ENCODE data around the gene MRPL14. TPM values are rescaled to one million over a fixed set of nuclear protein-coding genes. Genes with fewer than 3 reads are reported as not detected.
"Not testable (repeated sequence)": the region's sequence is repeated elsewhere in the genome, so short reads cannot be mapped to it uniquely, and the experiment has no call there.

MRPL14 gene
- total RNA-seq, 1 donor from 2014 or later = 46.9 TPM

DNA sequence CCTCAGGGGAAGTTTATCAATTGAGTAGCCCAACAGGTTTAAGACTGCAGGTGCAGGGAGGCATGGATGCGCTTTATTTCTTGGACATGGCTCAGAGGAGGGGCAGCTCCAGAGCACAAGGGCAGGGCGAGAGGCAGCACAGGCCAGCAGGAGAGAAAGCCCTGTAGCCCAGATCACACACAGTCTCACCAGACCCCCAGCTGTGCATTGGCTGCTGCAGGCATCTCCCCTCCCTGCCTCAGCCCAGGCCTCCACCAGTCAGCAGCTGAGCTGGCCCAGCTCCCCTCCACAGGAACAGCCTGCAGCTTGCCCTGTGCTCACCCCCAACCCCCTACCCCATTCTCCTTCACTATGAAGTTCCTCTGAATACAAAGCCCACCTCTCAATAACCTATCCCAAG is 24.7 kb downstream of the MRPL14 start:
- Mint-ChIP-seq H3K36me3 (peaks cover 14% of the 10 kb centered on the region), H3K4me1 (no peaks in the 10 kb centered on the region), H3K9me3 (no peaks in the 10 kb centered on the region), H3K4me3 (no peak overlapping the region), H3K27ac (no peak overlapping the region), H3K27me3 (ENCODE audit: low read depth) (no peaks in the 10 kb centered on the region)
- no peak for DNase-seq (ENCODE audit: low spot score in 2 of 2, unreplicated experiment in 2 of 2)
- TF ChIP-seq, protein P1, sequence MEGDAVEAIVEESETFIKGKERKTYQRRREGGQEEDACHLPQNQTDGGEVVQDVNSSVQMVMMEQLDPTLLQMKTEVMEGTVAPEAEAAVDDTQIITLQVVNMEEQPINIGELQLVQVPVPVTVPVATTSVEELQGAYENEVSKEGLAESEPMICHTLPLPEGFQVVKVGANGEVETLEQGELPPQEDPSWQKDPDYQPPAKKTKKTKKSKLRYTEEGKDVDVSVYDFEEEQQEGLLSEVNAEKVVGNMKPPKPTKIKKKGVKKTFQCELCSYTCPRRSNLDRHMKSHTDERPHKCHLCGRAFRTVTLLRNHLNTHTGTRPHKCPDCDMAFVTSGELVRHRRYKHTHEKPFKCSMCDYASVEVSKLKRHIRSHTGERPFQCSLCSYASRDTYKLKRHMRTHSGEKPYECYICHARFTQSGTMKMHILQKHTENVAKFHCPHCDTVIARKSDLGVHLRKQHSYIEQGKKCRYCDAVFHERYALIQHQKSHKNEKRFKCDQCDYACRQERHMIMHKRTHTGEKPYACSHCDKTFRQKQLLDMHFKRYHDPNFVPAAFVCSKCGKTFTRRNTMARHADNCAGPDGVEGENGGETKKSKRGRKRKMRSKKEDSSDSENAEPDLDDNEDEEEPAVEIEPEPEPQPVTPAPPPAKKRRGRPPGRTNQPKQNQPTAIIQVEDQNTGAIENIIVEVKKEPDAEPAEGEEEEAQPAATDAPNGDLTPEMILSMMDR (IDR thresholded peaks at IDR 0.05; ENCODE audit: unreplicated experiment) = no peak

DNA sequence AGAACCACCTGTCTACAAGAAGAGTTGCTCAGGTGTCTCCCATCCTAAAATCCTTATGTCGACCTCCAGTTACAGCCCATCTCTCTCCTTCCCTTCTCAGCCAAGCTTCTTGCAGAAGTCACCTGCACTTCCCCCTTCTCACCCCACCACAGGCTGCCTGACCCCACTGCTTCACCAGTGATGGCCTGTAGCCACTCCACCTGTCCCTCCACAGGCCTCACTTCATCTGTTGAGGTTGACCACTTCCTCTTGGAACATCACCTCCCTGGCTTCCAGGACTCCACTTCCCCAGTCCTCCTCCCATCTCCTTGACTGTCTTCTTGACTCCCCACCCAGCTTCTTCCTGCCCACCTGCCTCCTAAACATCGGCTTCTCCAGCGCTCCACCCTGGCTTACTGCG is 25.4 kb downstream of the MRPL14 start:
- peaks cover 14% of the 10 kb centered on the region for H3K36me3 Mint-ChIP-seq
- H3K9me3 Mint-ChIP-seq = no peaks in the 10 kb centered on the region
- DNase-seq (ENCODE audit: low spot score in 2 of 2, unreplicated experiment in 2 of 2) = no peak
- H3K27ac Mint-ChIP-seq = no peak overlapping the region
- no peaks in the 10 kb centered on the region for H3K27me3 Mint-ChIP-seq (ENCODE audit: low read depth)
- H3K4me1 Mint-ChIP-seq = no peaks in the 10 kb centered on the region
- TF ChIP-seq, protein P1 (IDR thresholded peaks at IDR 0.05; ENCODE audit: unreplicated experiment) = no peak
- no peak overlapping the region for H3K4me3 Mint-ChIP-seq

DNA sequence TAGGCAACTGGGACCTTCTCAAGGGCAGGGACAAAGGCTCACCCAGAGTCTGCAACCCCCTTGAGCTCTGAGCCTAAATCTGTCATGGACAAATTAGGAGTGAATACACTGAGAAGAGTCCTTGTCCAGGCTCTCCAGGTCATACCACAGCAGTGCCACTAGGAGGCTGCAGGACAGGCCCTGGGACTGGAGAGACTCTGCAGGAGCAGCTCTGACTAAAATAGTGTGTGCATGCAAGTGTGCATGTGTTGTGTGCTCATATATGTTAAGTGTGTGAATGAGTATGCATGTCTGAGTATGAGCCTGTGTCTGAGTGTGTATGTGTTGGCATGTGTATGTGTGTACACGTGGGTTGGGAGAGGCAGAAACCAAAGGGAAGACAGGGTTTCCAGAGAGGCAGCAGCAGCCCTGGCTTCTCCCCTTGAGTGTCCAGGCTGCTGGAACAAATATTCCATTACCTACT is 27.1 kb downstream of the MRPL14 start:
- Mint-ChIP-seq H3K9me3 (no peaks in the 10 kb centered on the region), H3K27me3 (ENCODE audit: low read depth) (no peaks in the 10 kb centered on the region), H3K4me3 (no peak overlapping the region), H3K4me1 (no peaks in the 10 kb centered on the region), H3K36me3 (peaks cover 10% of the 10 kb centered on the region), H3K27ac (no peak overlapping the region)
- TF ChIP-seq, protein P1 (IDR thresholded peaks at IDR 0.05; ENCODE audit: unreplicated experiment) = peak; percentile 41
- DNase-seq (ENCODE audit: low spot score in 2 of 2, unreplicated experiment in 2 of 2) = no peak

DNA sequence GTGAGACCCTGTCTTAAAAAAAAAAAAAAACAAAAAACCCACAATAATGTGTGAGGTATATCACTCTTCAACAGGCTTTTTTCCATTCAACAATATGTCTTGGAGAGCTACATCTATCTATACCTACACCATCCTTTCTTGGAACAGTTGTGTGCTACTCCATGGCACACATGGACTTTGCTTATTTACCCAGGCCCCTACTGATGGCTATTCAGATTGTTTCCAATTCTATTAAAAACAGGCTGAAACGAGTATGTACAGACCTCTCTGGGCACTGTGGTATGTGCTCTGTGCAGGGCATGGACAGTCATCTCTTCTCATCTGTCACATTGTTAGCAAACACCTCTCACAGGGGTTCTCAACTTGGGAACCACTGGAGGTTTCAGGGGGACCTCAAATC is 28.1 kb downstream of the MRPL14 start:
- H3K27me3 Mint-ChIP-seq (ENCODE audit: low read depth) = no peaks in the 10 kb centered on the region
- TF ChIP-seq, protein P1 (IDR thresholded peaks at IDR 0.05; ENCODE audit: unreplicated experiment) = no peak
- no peak overlapping the region for H3K4me3 Mint-ChIP-seq
- H3K9me3 Mint-ChIP-seq = no peaks in the 10 kb centered on the region
- DNase-seq (ENCODE audit: low spot score in 2 of 2, unreplicated experiment in 2 of 2) = no peak
- H3K27ac Mint-ChIP-seq = no peak overlapping the region
- H3K4me1 Mint-ChIP-seq = no peaks in the 10 kb centered on the region
- H3K36me3 Mint-ChIP-seq = peaks cover 10% of the 10 kb centered on the region

DNA sequence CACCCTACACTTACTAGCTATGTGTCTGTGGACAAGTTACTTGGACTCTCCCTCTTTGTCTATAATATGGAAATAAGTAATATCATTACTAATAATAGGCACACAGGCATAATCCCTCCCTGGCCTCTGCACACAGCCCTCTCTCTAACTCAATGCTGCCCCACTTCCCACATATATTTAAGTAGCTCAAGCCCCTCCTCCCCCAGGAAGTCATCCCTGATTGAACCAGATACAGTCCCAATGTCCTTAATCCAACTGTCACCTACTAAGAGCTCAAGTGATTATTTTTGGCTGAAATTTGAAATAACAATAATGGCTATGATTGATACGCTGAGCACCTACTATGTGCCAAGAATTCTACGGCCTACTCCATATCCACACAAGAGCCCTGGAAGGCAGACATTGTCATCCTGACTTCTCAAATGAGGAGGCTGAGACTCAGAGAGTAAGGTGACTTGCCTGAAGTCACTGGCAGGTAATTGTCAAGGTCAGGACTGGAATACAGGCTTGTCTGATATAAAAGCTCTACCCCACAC is 29.4 kb downstream of the MRPL14 start:
- Mint-ChIP-seq H3K36me3 (peaks cover 7% of the 10 kb centered on the region), H3K4me1 (no peaks in the 10 kb centered on the region), H3K4me3 (no peak overlapping the region), H3K9me3 (no peaks in the 10 kb centered on the region), H3K27me3 (ENCODE audit: low read depth) (no peaks in the 10 kb centered on the region), H3K27ac (no peak overlapping the region)
- TF ChIP-seq, protein P1 (IDR thresholded peaks at IDR 0.05; ENCODE audit: unreplicated experiment) = no peak
- DNase-seq (ENCODE audit: low spot score in 2 of 2, unreplicated experiment in 2 of 2) = no peak

DNA sequence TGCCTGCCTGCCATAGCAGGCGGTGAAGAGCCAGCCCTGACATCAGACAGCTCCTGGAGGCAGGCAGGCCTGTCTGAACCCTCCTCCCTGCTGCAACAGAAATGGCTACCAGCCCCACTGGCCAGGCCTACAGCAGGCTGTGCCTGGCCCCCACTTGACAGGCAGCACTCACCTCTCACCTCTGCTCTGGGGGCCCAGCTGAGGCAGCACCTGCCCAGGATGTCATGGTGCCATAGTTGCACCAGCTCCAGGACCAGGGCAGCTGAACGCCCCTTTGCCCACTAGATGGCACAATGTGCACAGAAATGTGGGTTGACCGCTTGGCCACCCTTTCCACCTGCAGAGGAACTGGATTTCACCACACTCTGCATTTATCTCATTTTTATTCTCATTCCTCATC is 30.6 kb downstream of the MRPL14 start:
- no peaks in the 10 kb centered on the region for H3K9me3 Mint-ChIP-seq
- DNase-seq (ENCODE audit: low spot score in 2 of 2, unreplicated experiment in 2 of 2) = peak in 1 of 2 experiments; percentile 73
- H3K27ac Mint-ChIP-seq = no peak overlapping the region
- no peaks in the 10 kb centered on the region for H3K4me1 Mint-ChIP-seq
- no peak overlapping the region for H3K4me3 Mint-ChIP-seq
- no peaks in the 10 kb centered on the region for H3K27me3 Mint-ChIP-seq (ENCODE audit: low read depth)
- TF ChIP-seq, protein P1 (IDR thresholded peaks at IDR 0.05; ENCODE audit: unreplicated experiment) = peak; percentile 47
- peaks cover 12% of the 10 kb centered on the region for H3K36me3 Mint-ChIP-seq

DNA sequence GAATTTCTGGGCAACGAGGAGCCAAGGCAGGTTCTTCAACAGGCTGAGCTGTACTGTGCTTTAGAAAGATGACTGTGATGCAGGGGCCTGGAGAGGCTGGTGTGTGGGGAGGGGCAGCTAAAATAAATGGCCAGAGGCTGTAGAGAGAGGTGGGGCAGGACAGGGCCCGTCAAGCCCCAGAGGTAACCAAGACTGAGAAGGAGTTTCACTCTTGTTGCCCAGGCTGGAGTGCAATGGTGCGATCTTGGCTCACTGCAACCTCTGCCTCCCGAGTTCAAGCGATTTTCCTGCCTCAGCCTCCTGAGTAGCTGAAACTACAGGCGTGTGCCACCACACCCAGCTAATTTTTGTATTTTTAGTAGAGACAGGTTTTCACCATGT is 32.0 kb downstream of the MRPL14 start:
- not testable (repeated sequence) for H3K4me1 Mint-ChIP-seq; H3K27me3 Mint-ChIP-seq (ENCODE audit: low read depth); DNase-seq (ENCODE audit: low spot score in 2 of 2, unreplicated experiment in 2 of 2); H3K9me3 Mint-ChIP-seq; H3K4me3 Mint-ChIP-seq; H3K27ac Mint-ChIP-seq
- H3K36me3 Mint-ChIP-seq = peaks cover 16% of the 10 kb centered on the region

Measured in mesothelial cell of epicardium (in vitro differentiated cells).